ENCODE data around the gene OTOG.

GRCh38 chr11:17531636-17532113 is 15.4 kb upstream of the OTOG start:
- no peak for TF ChIP-seq CTCF (IDR thresholded peaks at IDR 0.05)
- no peak for TF ChIP-seq POLR2A (IDR thresholded peaks at IDR 0.05)
